Ishikawa (cell line): ENCODE measurements around the gene CDC16.
A peak's percentile ranks its signal among the peaks of the same experiment; 100 is the strongest.

Experiments
- CREB1 ChIP-seq: IDR thresholded peaks from 2 replicates; pipeline ENCODE4 v1.6.1; 2012; ENCODE audit warnings: low read depth
- EGR1 ChIP-seq: IDR thresholded peaks from 2 replicates; pipeline ENCODE4 v1.6.1; 2012
- EP300 ChIP-seq: IDR thresholded peaks from 2 replicates; pipeline ENCODE4 v1.6.1; 2012; ENCODE audit warnings: borderline replicate concordance
- FOXM1 ChIP-seq: IDR thresholded peaks from 2 replicates; pipeline ENCODE4 v1.6.1; 2012; ENCODE audit warnings: low read depth, borderline replicate concordance
- MAX ChIP-seq: IDR thresholded peaks from 2 replicates; pipeline ENCODE4 v1.6.1; 2012
- REST ChIP-seq: IDR thresholded peaks from 2 replicates; pipeline ENCODE4 v1.6.1; 2012; ENCODE audit warnings: low read depth, mild to moderate bottlenecking
- TAF1 ChIP-seq: IDR thresholded peaks from 2 replicates; pipeline ENCODE4 v1.6.1; 2012; ENCODE audit warnings: low read depth, mild to moderate bottlenecking
- TCF12 ChIP-seq: IDR thresholded peaks from 2 replicates; pipeline ENCODE4 v1.6.1; 2012; ENCODE audit warnings: low read depth
- ZBTB7A ChIP-seq: IDR thresholded peaks from 2 replicates; pipeline ENCODE4 v1.6.1; 2012; ENCODE audit warnings: low read depth

- TF ChIP-seq CREB1: no peak
- no peak for TF ChIP-seq EP300
- no peak for TF ChIP-seq EGR1
- TF ChIP-seq REST: no peak
- no peak for TF ChIP-seq FOXM1
- no peak for TF ChIP-seq TAF1
- TF ChIP-seq TCF12: no peak
- TF ChIP-seq MAX: peak; percentile 34; the same call in 1 of the 2 replicates
- no peak for TF ChIP-seq ZBTB7A
Measured at GRCh38 chr13:114199954-114200353, 34.7 kb upstream of the CDC16 start.
